Stimulated activated naive B cell treated with anti-CD40 and anti-IgM and Interleukin-4, amounts not matched to agents 10 μg/mL and 1 μg/mL and 100 μg/mL, for 72 hours (primary cell): Measurements from ENCODE around the gene RASGRP2.

Experiments used
- ATAC-seq, 2 donors: fragments of 150-1000 bp; cut with Tn5 transposase; replicated peaks; 2 replicates each; pipeline ENCODE4 v1.10.0; 2021; ENCODE audit warnings: moderate library complexity in 1 of 2
- DNase-seq: peaks from one replicate; pipeline ENCODE4 v3.0.0; 2021
- H3K27ac Mint-ChIP-seq: one replicate; pipeline ENCODE4 v1.8.0; 2022; ENCODE audit warnings: mild to moderate bottlenecking, mixed read lengths
- H3K27me3 Mint-ChIP-seq, 2 donors: one replicate each; pipeline ENCODE4 v1.8.0; 2022; ENCODE audit warnings: mixed read lengths in 2 of 2
- H3K36me3 Mint-ChIP-seq, 2 donors: one replicate each; pipeline ENCODE4 v1.8.0; 2022; ENCODE audit warnings: mixed read lengths in 2 of 2, mild to moderate bottlenecking in 1 of 2
- H3K4me1 Mint-ChIP-seq, 2 donors: one replicate each; pipeline ENCODE4 v1.8.0; 2022; ENCODE audit warnings: mixed read lengths in 2 of 2, mild to moderate bottlenecking in 1 of 2
- H3K4me3 Mint-ChIP-seq, 2 donors: one replicate each; pipeline ENCODE4 v1.8.0; 2022; ENCODE audit warnings: mild to moderate bottlenecking in 2 of 2, mixed read lengths in 2 of 2, moderate library complexity in 1 of 2
- H3K9me3 Mint-ChIP-seq, 2 donors: one replicate each; pipeline ENCODE4 v1.8.0; 2022; ENCODE audit warnings: mixed read lengths in 2 of 2, mild to moderate bottlenecking in 1 of 2

Gene RASGRP2

GRCh38 chr11:64764753-64765152 is 20.8 kb upstream of the RASGRP2 start:
- peaks cover 72 to 99% of the 10 kb centered on the region in 2 donors for H3K4me1 Mint-ChIP-seq
- H3K4me3 Mint-ChIP-seq, result peak overlapping the region; percentile 71 to 72
- DNase-seq, result no peak
- no peak for ATAC-seq
- no peaks in the 10 kb centered on the region for H3K9me3 Mint-ChIP-seq
- H3K27me3 Mint-ChIP-seq, result no peaks in the 10 kb centered on the region
- H3K36me3 Mint-ChIP-seq, result peaks cover 64 to 81% of the 10 kb centered on the region in 2 donors
- peak overlapping the region; percentile 94 for H3K27ac Mint-ChIP-seq

DNA sequence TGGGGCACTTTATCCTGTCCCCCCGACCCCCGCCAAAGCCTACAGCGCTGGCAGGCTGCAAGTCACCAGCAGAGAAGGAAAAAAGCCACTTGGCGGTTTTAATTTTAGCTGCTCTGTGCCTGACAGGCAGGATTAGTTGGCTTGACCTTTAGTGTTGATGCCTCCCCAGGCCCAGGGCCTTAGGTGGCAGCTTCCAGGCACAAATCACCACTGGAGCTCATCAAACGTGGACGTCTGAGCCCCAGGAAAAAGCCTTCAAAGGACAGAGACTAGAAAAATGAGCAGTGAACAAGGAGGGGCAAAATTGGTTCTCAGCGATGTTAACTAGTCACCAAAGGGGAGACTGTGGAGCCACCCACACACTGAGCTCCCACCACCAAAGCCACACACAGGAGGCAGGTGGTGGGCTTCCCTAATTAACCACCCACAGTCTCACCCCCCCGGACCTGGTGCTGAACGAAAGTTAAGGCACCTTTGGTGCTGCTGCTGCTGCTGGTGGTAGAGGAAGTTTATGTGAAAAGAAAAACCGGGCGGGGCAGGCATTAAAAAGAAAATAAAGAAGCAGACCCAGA is 20.2 kb upstream of the RASGRP2 start:
- Mint-ChIP-seq H3K36me3 (peaks cover 63 to 76% of the 10 kb centered on the region in 2 donors), H3K27ac (peak overlapping the region; percentile 94), H3K4me3 (peak overlapping the region; percentile 60 to 64), H3K9me3 (no peaks in the 10 kb centered on the region), H3K27me3 (no peaks in the 10 kb centered on the region), H3K4me1 (peaks cover 71 to 99% of the 10 kb centered on the region in 2 donors)
- ATAC-seq, result peak; percentile 14 to 66
- no peak for DNase-seq

GRCh38 chr11:64763526-64764039 is 19.6 kb upstream of the RASGRP2 start:
- H3K27me3 Mint-ChIP-seq, result no peaks in the 10 kb centered on the region
- no peak overlapping the region for H3K4me3 Mint-ChIP-seq
- H3K9me3 Mint-ChIP-seq, result no peaks in the 10 kb centered on the region
- peak; percentile 5 to 12 for ATAC-seq
- peak overlapping the region; percentile 94 for H3K27ac Mint-ChIP-seq
- peaks cover 67 to 96% of the 10 kb centered on the region in 2 donors for H3K4me1 Mint-ChIP-seq
- no peak for DNase-seq
- peaks cover 61 to 71% of the 10 kb centered on the region in 2 donors for H3K36me3 Mint-ChIP-seq

- Mint-ChIP-seq H3K4me3 (peak overlapping the region; percentile 33 to 54), H3K4me1 (peaks cover 64 to 96% of the 10 kb centered on the region in 2 donors), H3K27me3 (no peaks in the 10 kb centered on the region), H3K36me3 (peaks cover 58 to 64% of the 10 kb centered on the region in 2 donors), H3K27ac (peak overlapping the region; percentile 94), H3K9me3 (no peaks in the 10 kb centered on the region)
- ATAC-seq (peak; percentile 19 to 27), DNase-seq (no peak)
Observed at GRCh38 chr11:64762674-64763525, 19.0 kb upstream of the RASGRP2 start.

GRCh38 chr11:64762277-64762673 is 18.3 kb upstream of the RASGRP2 start:
- H3K4me3 Mint-ChIP-seq, result peak overlapping the region; percentile 33 to 54
- no peaks in the 10 kb centered on the region for H3K27me3 Mint-ChIP-seq
- peaks cover 59 to 92% of the 10 kb centered on the region in 2 donors for H3K4me1 Mint-ChIP-seq
- peak overlapping the region; percentile 85 for H3K27ac Mint-ChIP-seq
- H3K36me3 Mint-ChIP-seq, result peaks cover 54 to 58% of the 10 kb centered on the region in 2 donors
- DNase-seq (no peak), ATAC-seq (peak; percentile 8 to 22)
- no peaks in the 10 kb centered on the region for H3K9me3 Mint-ChIP-seq

- Mint-ChIP-seq H3K4me1 (peaks cover 51 to 78% of the 10 kb centered on the region in 2 donors), H3K27ac (peak overlapping the region; percentile 89), H3K27me3 (no peaks in the 10 kb centered on the region), H3K36me3 (peaks cover 43 to 46% of the 10 kb centered on the region in 2 donors), H3K9me3 (no peaks in the 10 kb centered on the region), H3K4me3 (no peak overlapping the region)
- ATAC-seq (no peak), DNase-seq (no peak)
Observed at GRCh38 chr11:64760759-64761420, 16.9 kb upstream of the RASGRP2 start.

- Mint-ChIP-seq H3K4me3 (no peak within 1 kb of the TSS), H3K27ac (peak within 1 kb of the TSS; percentile 89), H3K36me3 (peaks cover 38 to 40% of the 10 kb centered on the region in 2 donors), H3K4me1 (peaks cover 47 to 70% of the 10 kb centered on the region in 2 donors), H3K9me3 (no peaks in the 10 kb centered on the region), H3K27me3 (no peaks in the 10 kb centered on the region)
- peak in 1 of 2 donors; percentile 6 for ATAC-seq
- no peak for DNase-seq
Observed at GRCh38 chr11:64759722-64760719, 16.1 kb upstream of the RASGRP2 start, which contains the start of gene PYGM. PYGM (minus strand) TSS chr11:64759974; CDS start chr11:64759898, 76 bp downstream.

- ATAC-seq, result no peak
- Mint-ChIP-seq H3K27me3 (no peaks in the 10 kb centered on the region), H3K4me1 (peaks cover 40 to 62% of the 10 kb centered on the region in 2 donors), H3K9me3 (no peaks in the 10 kb centered on the region), H3K27ac (peak overlapping the region; percentile 75), H3K36me3 (peaks cover 30 to 33% of the 10 kb centered on the region in 2 donors), H3K4me3 (no peak overlapping the region)
- no peak for DNase-seq
Observed at GRCh38 chr11:64759131-64759721, 15.3 kb upstream of the RASGRP2 start.

- peaks cover 33 to 55% of the 10 kb centered on the region in 2 donors for H3K4me1 Mint-ChIP-seq
- H3K36me3 Mint-ChIP-seq, result peaks cover 27 to 34% of the 10 kb centered on the region in 2 donors
- DNase-seq, result no peak
- ATAC-seq, result no peak
- H3K27ac Mint-ChIP-seq, result no peak overlapping the region
- H3K27me3 Mint-ChIP-seq, result no peaks in the 10 kb centered on the region
- H3K4me3 Mint-ChIP-seq, result no peak overlapping the region
- no peaks in the 10 kb centered on the region for H3K9me3 Mint-ChIP-seq
Observed at GRCh38 chr11:64758330-64759079, 14.6 kb upstream of the RASGRP2 start.

DNA sequence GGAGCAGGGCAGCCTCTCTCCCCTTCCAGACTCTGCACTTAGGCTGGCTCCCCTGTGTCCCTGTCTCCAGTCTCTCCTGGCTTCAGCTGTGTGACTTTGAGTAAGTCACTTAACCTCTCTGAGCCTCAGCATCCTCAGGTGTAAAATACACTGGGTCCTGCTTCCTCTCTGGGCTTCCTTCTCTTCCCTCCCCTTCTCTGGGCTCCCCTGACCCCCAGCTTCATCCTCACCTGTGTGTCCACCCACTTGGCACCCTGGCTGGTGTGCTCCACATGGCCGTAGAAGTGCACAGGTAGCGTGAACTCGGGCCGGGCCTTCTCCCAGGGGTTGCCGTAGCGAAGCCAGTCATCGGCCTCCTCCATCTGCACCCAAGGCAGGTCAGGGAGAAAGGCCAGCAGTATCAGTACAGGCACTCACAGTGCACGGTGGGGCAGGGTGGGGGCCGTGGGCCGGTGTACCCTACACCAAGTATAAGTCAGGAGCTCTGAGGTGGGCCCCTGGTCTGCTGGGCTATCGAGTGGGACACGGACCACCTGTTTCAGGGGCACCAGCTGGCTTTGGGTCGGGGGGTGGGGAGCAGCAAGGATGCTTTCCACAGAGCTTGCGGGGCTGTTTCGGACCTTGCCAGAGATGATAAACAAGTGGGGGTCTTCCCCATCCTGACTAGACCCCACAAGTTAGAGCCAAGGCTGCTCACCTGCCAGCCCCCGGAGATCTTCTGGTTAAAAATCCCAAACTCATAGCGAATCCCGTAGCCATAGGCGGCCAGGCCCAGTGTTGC is 13.8 kb upstream of the RASGRP2 start:
- Mint-ChIP-seq H3K27me3 (no peaks in the 10 kb centered on the region), H3K4me3 (no peak overlapping the region), H3K36me3 (peaks cover 29 to 34% of the 10 kb centered on the region in 2 donors), H3K27ac (no peak overlapping the region), H3K4me1 (peaks cover 28 to 51% of the 10 kb centered on the region in 2 donors), H3K9me3 (no peaks in the 10 kb centered on the region)
- DNase-seq, result no peak
- ATAC-seq, result no peak

GRCh38 chr11:64755681-64756361 is 11.9 kb upstream of the RASGRP2 start:
- H3K27me3 Mint-ChIP-seq, result no peaks in the 10 kb centered on the region
- H3K36me3 Mint-ChIP-seq, result peaks cover 26 to 38% of the 10 kb centered on the region in 2 donors
- no peaks in the 10 kb centered on the region for H3K9me3 Mint-ChIP-seq
- ATAC-seq (no peak), DNase-seq (no peak)
- peaks cover 19 to 45% of the 10 kb centered on the region in 2 donors for H3K4me1 Mint-ChIP-seq
- no peak overlapping the region for H3K27ac Mint-ChIP-seq
- no peak overlapping the region for H3K4me3 Mint-ChIP-seq
